Measurements from ENCODE around the gene KDM6B.
A peak's percentile ranks its signal among the peaks of the same experiment; 100 is the strongest.

KDM6B gene

GRCh38 chr17:7857713-7858521 is 23.9 kb downstream of the KDM6B start, which contains the start of gene CYB5D1:
Gene CYB5D1, plus strand, starts transcription at chr17:7858003. Its CDS starts 132 bp downstream, at chr17:7858135.
- TF ChIP-seq GATA3 (IDR thresholded peaks at IDR 0.05; ENCODE audit: low read depth, low read length) (no peak; the same call in none of the 2 replicates), GATA2 (IDR thresholded peaks at IDR 0.05; ENCODE audit: low read depth, low read length) (peak; percentile 100)

- no peak for TF ChIP-seq GATA3 (IDR thresholded peaks at IDR 0.05; ENCODE audit: low read depth, low read length)
- TF ChIP-seq GATA2 (IDR thresholded peaks at IDR 0.05; ENCODE audit: low read depth, low read length) = no peak
Observed at GRCh38 chr17:7858522-7858810, 24.4 kb downstream of the KDM6B start.

- TF ChIP-seq GATA3 (IDR thresholded peaks at IDR 0.05; ENCODE audit: low read depth, low read length) = no peak
- TF ChIP-seq GATA2 (IDR thresholded peaks at IDR 0.05; ENCODE audit: low read depth, low read length) = no peak
Observed at GRCh38 chr17:7859028-7859427, 25.0 kb downstream of the KDM6B start.

- TF ChIP-seq GATA2 (IDR thresholded peaks at IDR 0.05; ENCODE audit: low read depth, low read length) (no peak), GATA3 (IDR thresholded peaks at IDR 0.05; ENCODE audit: low read depth, low read length) (no peak)
Observed at GRCh38 chr17:7862692-7863437, 28.8 kb downstream of the KDM6B start.

GRCh38 chr17:7864995-7865650 is 31.1 kb downstream of the KDM6B start:
- TF ChIP-seq GATA2 (IDR thresholded peaks at IDR 0.05; ENCODE audit: low read depth, low read length) (no peak), GATA3 (IDR thresholded peaks at IDR 0.05; ENCODE audit: low read depth, low read length) (no peak)

- TF ChIP-seq GATA3 (IDR thresholded peaks at IDR 0.05; ENCODE audit: low read depth, low read length) (no peak), GATA2 (IDR thresholded peaks at IDR 0.05; ENCODE audit: low read depth, low read length) (no peak)
Observed at GRCh38 chr17:7867881-7868329, 33.9 kb downstream of the KDM6B start.

GRCh38 chr17:7873051-7873450 is 39.0 kb downstream of the KDM6B start:
- no peak for TF ChIP-seq GATA2 (IDR thresholded peaks at IDR 0.05; ENCODE audit: low read depth, low read length)
- no peak for TF ChIP-seq GATA3 (IDR thresholded peaks at IDR 0.05; ENCODE audit: low read depth, low read length)

GRCh38 chr17:7875804-7876370 is 41.9 kb downstream of the KDM6B start:
- TF ChIP-seq GATA2 (IDR thresholded peaks at IDR 0.05; ENCODE audit: low read depth, low read length) = no peak
- no peak for TF ChIP-seq GATA3 (IDR thresholded peaks at IDR 0.05; ENCODE audit: low read depth, low read length)

GRCh38 chr17:7878234-7878633 is 44.2 kb downstream of the KDM6B start:
- TF ChIP-seq GATA3 (IDR thresholded peaks at IDR 0.05; ENCODE audit: low read depth, low read length) = no peak

GRCh38 chr17:7880076-7880868 is 46.3 kb downstream of the KDM6B start:
- no peak for TF ChIP-seq GATA2 (IDR thresholded peaks at IDR 0.05; ENCODE audit: low read depth, low read length)
- TF ChIP-seq GATA3 (IDR thresholded peaks at IDR 0.05; ENCODE audit: low read depth, low read length) = no peak

GRCh38 chr17:7881276-7882054 is 47.4 kb downstream of the KDM6B start:
- TF ChIP-seq GATA2 (IDR thresholded peaks at IDR 0.05; ENCODE audit: low read depth, low read length) = no peak
- no peak for TF ChIP-seq GATA3 (IDR thresholded peaks at IDR 0.05; ENCODE audit: low read depth, low read length)

- TF ChIP-seq GATA3 (IDR thresholded peaks at IDR 0.05; ENCODE audit: low read depth, low read length) = no peak
- no peak for TF ChIP-seq GATA2 (IDR thresholded peaks at IDR 0.05; ENCODE audit: low read depth, low read length)
Observed at GRCh38 chr17:7882068-7882467, 48.1 kb downstream of the KDM6B start.

GRCh38 chr17:7882629-7883028 is 48.6 kb downstream of the KDM6B start:
- TF ChIP-seq GATA3 (IDR thresholded peaks at IDR 0.05; ENCODE audit: low read depth, low read length) (no peak), GATA2 (IDR thresholded peaks at IDR 0.05; ENCODE audit: low read depth, low read length) (no peak)
